Ovary (tissue), 9 donors: ENCODE data around the gene BDP1. TPM values are rescaled to one million over a fixed set of nuclear protein-coding genes. Genes with fewer than 3 reads are reported as not detected.
"Not testable (repeated sequence)": the region's sequence is repeated elsewhere in the genome, so short reads cannot be mapped to it uniquely, and the experiment has no call there.

Source experiments
- DNase-seq, 5 donors: peaks; one replicate each; pipeline ENCODE4 v3.0.0-alpha.2; 2019 to 2020
- H3K27ac ChIP-seq, 2 donors: fragments of 200-600 bp; one replicate each; pipeline versions ENCODE4 v1.5.1 to v1.8.0; 2019 to 2022
- H3K27me3 ChIP-seq: fragments of 200-600 bp; one replicate; pipeline ENCODE4 v1.8.0; 2022
- H3K36me3 ChIP-seq: fragments of 200-600 bp; sonication (generic); one replicate; pipeline ENCODE4 v1.5.1; 2019
- H3K4me1 ChIP-seq: one replicate; pipeline ENCODE4 v1.8.1; 2013; ENCODE audit warnings: mild to moderate bottlenecking, moderate library complexity; ENCODE audit not compliant: insufficient read depth
- H3K4me3 ChIP-seq: fragments of 200-600 bp; sonication (generic); one replicate; pipeline ENCODE4 v1.5.1; 2017
- H3K9me3 ChIP-seq, 2 donors: fragments of 200-600 bp in 1 of 2; sonication (generic) in 1 of 2; one replicate each; pipeline versions ENCODE4 v1.5.1 to v1.8.1; 2013 to 2019; ENCODE audit warnings: mild to moderate bottlenecking in 1 of 2, moderate library complexity in 1 of 2
- EP300 ChIP-seq: sonication (generic); formaldehyde crosslinking; IDR thresholded peaks from one replicate; pipeline ENCODE4 v1.6.1; 2017; ENCODE audit warnings: antibody characterized with exemption
- POLR2A ChIP-seq: fragments of 450-650 bp; IDR thresholded peaks from one replicate; pipeline ENCODE4 v1.6.1; 2017; ENCODE audit warnings: antibody characterized with exemption, mild to moderate bottlenecking, moderate library complexity
- WGBS, 3 donors: extraction: QIAGEN DNeasy Blood & Tissue Kit in 1 of 3; methylation state at CpG; one replicate each; pipeline versions ENCODE4 v1.1.5 to v1.1.7; 2013 to 2017; 5-methylcytosine and 5-hydroxymethylcytosine counted together
- intact Hi-C, 4 donors: fragments of 100-400 bp; cut with DNase I; formaldehyde crosslinking; loops; one replicate each; pipeline versions ENCODE4 v1.11.0 to v1.15.1; 2022 to 2023
- polyA plus RNA-seq, 2 donors: library from polyadenylated mRNA; stranded (reverse); fragments of 200-250 nt in 1 of 2; fragments of 350-450 nt in 1 of 2; fragmentation: Illumina TruSeq in 1 of 2; extraction: RNeasy Lipid Tissue Mini Kit (QIAGEN cat#74804) in 1 of 2; gene quantifications; one replicate each; pipeline ENCODE4 v1.2.3, GENCODE V29; 2013 to 2014
- small RNA-seq: library from RNA; depleted of rRNA; stranded (forward); fragments of <200 nt; gene quantifications from one replicate; pipeline ENCODE3, GENCODE V24; 2016
- total RNA-seq, 7 donors: library from RNA; depleted of rRNA in 2 of 7; stranded (reverse); fragments of >200 nt in 2 of 7; fragmentation: NEBNext Ultra II Directional in 3 of 7; extraction: Animal tissue kit (Norgen Biotek cat#: 25700) in 3 of 7; gene quantifications; one replicate each; pipeline versions ENCODE4 v1.1.0 to v1.2.4, GENCODE V29; 2016 to 2023
- TF ChIP-seq, protein P1 (sequence below), 3 donors: fragments of 450-650 bp in 2 of 3; fragments of 200-600 bp in 1 of 3; IDR thresholded peaks; one replicate each; pipeline versions ENCODE4 v1.5.1 to v1.8.0; 2016 to 2022; ENCODE audit warnings: antibody characterized with exemption in 3 of 3, mild to moderate bottlenecking in 1 of 3
- donor health status: DM: no; HTN: no; CAD: no; lungs with moderate emphysema.
- donor health status: DM: no; HTN: no; CAD: no.
- donor health status: Bipolar disorder and iron deficiency.
- donor health status: DM: yes; HTN: yes; CAD: no.
- donor health status: DM: no; HTN: no; CAD: no.
- donor health status: DM: yes; HTN: yes; CAD: no.

Gene BDP1
- total and polyA plus RNA-seq, 9 donors: 8.6 to 41.6 (median 24.3) TPM

DNA sequence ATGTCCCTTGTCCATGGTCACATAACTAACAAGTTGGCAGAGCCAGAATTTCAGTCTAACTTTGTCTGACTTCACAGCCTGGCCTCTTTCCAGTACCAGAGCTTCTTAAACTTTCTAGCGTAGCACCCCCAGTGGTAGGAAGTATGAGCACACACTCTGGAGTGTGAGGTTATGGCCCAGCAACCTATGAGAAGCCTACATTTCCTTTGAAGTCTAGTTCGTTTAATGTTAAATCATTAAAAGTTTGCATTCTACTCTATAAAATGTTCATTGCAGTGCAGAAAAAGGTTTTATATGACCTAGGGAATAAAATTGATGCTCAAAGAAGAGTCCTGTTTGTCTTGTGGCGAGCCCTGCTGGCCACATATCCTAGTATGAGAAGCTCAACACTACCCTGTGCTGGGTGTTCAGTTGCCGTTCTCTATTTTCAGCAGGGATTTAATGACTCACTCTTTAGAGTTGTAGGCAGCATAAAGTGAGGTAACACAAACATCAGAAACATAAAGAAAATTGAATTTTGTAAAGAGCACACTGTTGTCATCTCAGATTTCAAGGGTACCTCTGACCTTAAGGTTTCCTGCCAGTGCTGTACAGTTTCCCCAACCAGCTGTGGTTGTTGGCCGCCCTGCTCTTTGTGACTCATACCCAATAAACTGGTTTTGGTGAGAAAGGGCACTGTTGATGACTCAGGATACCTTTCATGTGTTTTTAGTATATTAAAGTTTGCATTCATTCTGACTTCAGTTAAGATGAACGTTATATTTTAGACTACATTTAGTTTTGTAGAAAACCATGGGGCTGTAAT is 146.0 kb downstream of the BDP1 start:
- Histone ChIP-seq H3K4me1 (no peaks in the 10 kb centered on the region), H3K27me3 (no peaks in the 10 kb centered on the region), H3K27ac (no peak overlapping the region), H3K36me3 (no peaks in the 10 kb centered on the region), H3K4me3 (no peak overlapping the region), H3K9me3 (no peaks in the 10 kb centered on the region)
- intact Hi-C loops: no loop called here
- 62 to 69% (median 65%) methylated on average over 6 of the region's 6 CpGs for WGBS, 3 donors
- peak in 1 of 5 donors; percentile 29 for DNase-seq
- TF ChIP-seq POLR2A (no peak), EP300 (no peak)
- TF ChIP-seq, protein P1, sequence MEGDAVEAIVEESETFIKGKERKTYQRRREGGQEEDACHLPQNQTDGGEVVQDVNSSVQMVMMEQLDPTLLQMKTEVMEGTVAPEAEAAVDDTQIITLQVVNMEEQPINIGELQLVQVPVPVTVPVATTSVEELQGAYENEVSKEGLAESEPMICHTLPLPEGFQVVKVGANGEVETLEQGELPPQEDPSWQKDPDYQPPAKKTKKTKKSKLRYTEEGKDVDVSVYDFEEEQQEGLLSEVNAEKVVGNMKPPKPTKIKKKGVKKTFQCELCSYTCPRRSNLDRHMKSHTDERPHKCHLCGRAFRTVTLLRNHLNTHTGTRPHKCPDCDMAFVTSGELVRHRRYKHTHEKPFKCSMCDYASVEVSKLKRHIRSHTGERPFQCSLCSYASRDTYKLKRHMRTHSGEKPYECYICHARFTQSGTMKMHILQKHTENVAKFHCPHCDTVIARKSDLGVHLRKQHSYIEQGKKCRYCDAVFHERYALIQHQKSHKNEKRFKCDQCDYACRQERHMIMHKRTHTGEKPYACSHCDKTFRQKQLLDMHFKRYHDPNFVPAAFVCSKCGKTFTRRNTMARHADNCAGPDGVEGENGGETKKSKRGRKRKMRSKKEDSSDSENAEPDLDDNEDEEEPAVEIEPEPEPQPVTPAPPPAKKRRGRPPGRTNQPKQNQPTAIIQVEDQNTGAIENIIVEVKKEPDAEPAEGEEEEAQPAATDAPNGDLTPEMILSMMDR (IDR thresholded peaks at IDR 0.05): no peak

- WGBS, 3 donors: 93 to 98% (median 96%) methylated on average over 10 to 15 of the region's 16 CpGs
- not testable (repeated sequence) for DNase-seq
Measured at GRCh38 chr5:71609916-71610315, 154.5 kb downstream of the BDP1 start.

GRCh38 chr5:71615809-71616208 is 160.4 kb downstream of the BDP1 start:
- Histone ChIP-seq H3K4me1 (no peaks in the 10 kb centered on the region), H3K27ac (no peak overlapping the region), H3K9me3 (no peaks in the 10 kb centered on the region), H3K27me3 (no peaks in the 10 kb centered on the region), H3K4me3 (no peak overlapping the region), H3K36me3 (no peaks in the 10 kb centered on the region)
- DNase-seq: no peak
- 90 to 98% (median 96%) methylated on average over 4 of the region's 4 CpGs for whole genome bisulfite sequencing, 3 donors
- no peak for TF ChIP-seq EP300
- intact Hi-C loops: no loop called here

More at GRCh38 chr5:71609916-71610315, 154.5 kb downstream of the BDP1 start:
- H3K4me3 ChIP-seq, H3K4me1 ChIP-seq, H3K9me3 ChIP-seq, H3K36me3 ChIP-seq, H3K27me3 ChIP-seq, intact Hi-C loops, H3K27ac ChIP-seq: not testable (repeated sequence)

Small RNAs within 50 kb of the gene (small RNA-seq; reads per million reads assigned to genes)
- not detected for gene HMGN1P12

Other genes with a start within 250 kb of the BDP1 start
- 10 to 100 TPM; 24.5 to 32.5 (median 27.0) TPM for gene MCCC2, start 131.7 kb downstream of the BDP1 start, total RNA-seq
- 10 to 100 TPM; 15.8 to 59.6 TPM for gene MCCC2, start 131.7 kb downstream of the BDP1 start, polyA plus RNA-seq